Thyroid gland (tissue), 4 donors: ENCODE data around the gene NANOS3.

Experiments used
- POLR2A ChIP-seq, 2 donors: fragments of 450-650 bp; IDR thresholded peaks; one replicate each; pipeline ENCODE4 v1.6.1; 2017; ENCODE audit warnings: antibody characterized with exemption in 2 of 2, mild to moderate bottlenecking in 2 of 2, moderate library complexity in 1 of 2
- TF ChIP-seq, protein P1 (sequence below), 6 experiments: fragments of 200-600 bp in 3 of 6; fragments of 450-650 bp in 3 of 6; sonication (generic) in 3 of 6; IDR thresholded peaks; one replicate each; pipeline ENCODE4 v1.5.1; 2016 to 2019; ENCODE audit warnings: antibody characterized with exemption in 6 of 6, mild to moderate bottlenecking in 2 of 6, inconsistent platforms in 1 of 6, moderate library complexity in 1 of 6

DNA sequence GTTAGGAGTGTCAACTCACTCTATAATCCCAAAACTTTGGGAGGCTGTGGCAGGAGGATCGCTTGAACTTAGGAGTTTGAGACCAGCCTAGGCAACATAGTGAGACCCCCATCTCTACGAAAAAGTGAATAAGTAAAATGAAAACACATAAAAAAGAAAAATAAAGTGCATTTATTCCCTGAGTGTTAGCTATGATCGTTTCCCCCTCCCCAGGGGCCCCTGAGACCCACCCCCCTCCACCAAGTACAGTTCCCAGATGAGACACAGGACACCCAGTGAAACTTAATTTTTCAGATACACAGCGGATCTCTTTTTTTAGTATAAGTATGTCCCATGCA lies 28.6 kb upstream of the NANOS3 start:
- TF ChIP-seq, protein P1, sequence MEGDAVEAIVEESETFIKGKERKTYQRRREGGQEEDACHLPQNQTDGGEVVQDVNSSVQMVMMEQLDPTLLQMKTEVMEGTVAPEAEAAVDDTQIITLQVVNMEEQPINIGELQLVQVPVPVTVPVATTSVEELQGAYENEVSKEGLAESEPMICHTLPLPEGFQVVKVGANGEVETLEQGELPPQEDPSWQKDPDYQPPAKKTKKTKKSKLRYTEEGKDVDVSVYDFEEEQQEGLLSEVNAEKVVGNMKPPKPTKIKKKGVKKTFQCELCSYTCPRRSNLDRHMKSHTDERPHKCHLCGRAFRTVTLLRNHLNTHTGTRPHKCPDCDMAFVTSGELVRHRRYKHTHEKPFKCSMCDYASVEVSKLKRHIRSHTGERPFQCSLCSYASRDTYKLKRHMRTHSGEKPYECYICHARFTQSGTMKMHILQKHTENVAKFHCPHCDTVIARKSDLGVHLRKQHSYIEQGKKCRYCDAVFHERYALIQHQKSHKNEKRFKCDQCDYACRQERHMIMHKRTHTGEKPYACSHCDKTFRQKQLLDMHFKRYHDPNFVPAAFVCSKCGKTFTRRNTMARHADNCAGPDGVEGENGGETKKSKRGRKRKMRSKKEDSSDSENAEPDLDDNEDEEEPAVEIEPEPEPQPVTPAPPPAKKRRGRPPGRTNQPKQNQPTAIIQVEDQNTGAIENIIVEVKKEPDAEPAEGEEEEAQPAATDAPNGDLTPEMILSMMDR (IDR thresholded peaks at IDR 0.05), result no peak
- TF ChIP-seq POLR2A (IDR thresholded peaks at IDR 0.05), result no peak
